Coronary artery (tissue), 2 donors: Measurements from ENCODE around the gene SLC15A4.
"Not testable (repeated sequence)": the region's sequence is repeated elsewhere in the genome, so short reads cannot be mapped to it uniquely, and the experiment has no call there.

Source experiments
- DNase-seq: peaks from one replicate; pipeline ENCODE4 v3.0.0-alpha.2; 2017; ENCODE audit warnings: low spot score
- H3K27ac ChIP-seq, 2 donors: fragments of 200-600 bp; sonication (generic); one replicate each; pipeline ENCODE4 v1.5.1; 2016 to 2019
- H3K4me3 ChIP-seq: fragments of 200-600 bp; sonication (generic); 2 replicates; pipeline ENCODE4 v1.5.1; 2016; ENCODE audit warnings: mild to moderate bottlenecking, moderate library complexity
- TF ChIP-seq, protein P1 (sequence below): fragments of 200-600 bp; sonication (generic); IDR thresholded peaks from one replicate; pipeline ENCODE4 v1.5.1; 2019; ENCODE audit warnings: antibody characterized with exemption

Gene SLC15A4

DNA sequence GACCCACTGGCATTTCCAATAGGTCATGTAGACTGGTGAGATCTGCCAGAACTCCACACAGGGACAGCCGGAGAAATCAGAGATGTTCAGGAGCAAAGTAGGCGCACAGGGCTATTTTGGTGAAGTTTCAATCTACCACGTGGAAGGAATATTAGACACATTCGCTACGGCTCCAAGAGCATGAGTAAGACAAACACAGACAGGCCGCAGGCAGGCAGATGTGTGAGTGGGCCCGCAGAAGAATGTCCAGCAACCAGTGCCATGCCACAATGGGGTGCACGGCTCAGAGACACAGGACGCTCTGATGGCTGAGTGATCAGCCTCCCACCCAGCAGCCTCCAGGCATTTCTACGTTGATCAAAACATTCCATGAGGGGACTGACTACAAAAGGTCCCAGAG, 10.4 kb downstream of the SLC15A4 start:
- DNase-seq = no peak
- Histone ChIP-seq H3K4me3 (no peak overlapping the region), H3K27ac (peak overlapping the region in 1 of 2 donors; percentile 65)
- TF ChIP-seq, protein P1, sequence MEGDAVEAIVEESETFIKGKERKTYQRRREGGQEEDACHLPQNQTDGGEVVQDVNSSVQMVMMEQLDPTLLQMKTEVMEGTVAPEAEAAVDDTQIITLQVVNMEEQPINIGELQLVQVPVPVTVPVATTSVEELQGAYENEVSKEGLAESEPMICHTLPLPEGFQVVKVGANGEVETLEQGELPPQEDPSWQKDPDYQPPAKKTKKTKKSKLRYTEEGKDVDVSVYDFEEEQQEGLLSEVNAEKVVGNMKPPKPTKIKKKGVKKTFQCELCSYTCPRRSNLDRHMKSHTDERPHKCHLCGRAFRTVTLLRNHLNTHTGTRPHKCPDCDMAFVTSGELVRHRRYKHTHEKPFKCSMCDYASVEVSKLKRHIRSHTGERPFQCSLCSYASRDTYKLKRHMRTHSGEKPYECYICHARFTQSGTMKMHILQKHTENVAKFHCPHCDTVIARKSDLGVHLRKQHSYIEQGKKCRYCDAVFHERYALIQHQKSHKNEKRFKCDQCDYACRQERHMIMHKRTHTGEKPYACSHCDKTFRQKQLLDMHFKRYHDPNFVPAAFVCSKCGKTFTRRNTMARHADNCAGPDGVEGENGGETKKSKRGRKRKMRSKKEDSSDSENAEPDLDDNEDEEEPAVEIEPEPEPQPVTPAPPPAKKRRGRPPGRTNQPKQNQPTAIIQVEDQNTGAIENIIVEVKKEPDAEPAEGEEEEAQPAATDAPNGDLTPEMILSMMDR = no peak

DNA sequence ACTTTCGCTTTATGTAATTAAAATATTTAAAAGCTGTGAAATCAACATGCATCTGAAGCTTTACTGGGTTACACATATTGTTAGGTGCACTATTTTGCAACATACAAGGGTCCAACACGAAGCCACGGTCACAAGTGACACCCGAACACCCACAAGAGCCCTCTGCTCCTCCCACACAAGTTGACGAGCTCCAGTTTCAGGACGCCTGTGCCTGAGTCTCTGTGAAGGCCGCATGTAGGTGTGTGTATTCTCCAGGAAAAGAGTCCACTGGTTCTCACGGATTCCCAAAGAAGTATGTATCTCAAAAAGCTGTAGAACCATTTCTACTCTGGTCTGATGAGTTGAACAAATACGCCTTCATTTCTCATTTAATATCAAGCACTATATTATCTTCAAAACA, 12.0 kb downstream of the SLC15A4 start:
- H3K4me3 ChIP-seq = no peak overlapping the region
- TF ChIP-seq, protein P1 = no peak
- H3K27ac ChIP-seq = no peak overlapping the region
- DNase-seq = no peak

DNA sequence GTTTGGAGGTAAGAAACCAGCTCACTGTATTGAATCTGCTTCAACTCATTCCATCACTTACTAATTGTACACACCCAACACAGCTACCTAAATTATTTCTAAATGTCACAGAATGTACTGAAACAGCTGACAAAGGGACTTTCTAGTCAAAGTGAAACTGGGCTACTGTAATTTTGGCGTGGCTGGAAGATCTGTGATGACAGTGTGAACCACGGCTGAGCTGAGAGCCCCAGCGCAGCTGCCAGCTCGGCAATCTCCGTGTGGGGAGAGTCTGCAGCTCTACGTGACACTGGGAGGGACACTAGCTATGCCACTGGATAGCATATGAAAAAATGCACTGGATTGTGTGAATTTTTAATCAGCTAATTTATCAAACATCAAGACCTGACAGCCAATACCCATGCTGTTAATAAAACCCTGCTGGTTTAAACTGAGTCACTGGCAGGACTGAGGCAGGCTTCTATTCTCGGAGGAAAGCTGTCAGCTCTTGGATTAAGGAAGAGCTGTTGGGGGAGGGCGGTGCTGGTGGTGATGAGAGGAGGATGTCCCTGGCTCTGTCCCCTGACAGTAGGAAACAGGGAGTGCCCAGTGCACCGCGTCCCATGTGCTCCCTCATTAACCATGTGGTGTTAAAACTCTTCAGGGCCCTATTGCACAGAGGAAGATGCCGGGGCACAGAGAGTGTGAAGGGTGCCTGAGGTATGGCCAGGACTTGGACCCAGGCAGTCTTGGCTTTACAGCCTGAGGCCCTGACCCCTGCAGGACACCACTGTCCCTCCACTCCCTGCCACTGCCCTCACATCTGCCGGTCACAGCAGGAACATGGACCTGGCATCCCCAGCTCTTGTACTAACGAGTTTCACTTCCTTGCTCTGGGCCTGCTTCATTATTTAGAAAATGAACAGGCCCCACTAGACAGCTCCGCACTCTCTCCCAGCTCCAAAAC, 13.3 kb downstream of the SLC15A4 start:
- TF ChIP-seq, protein P1 = no peak
- peak overlapping the region; percentile 43 for H3K4me3 ChIP-seq
- peak overlapping the region; percentile 42 to 82 for H3K27ac ChIP-seq
- DNase-seq = no peak

DNA sequence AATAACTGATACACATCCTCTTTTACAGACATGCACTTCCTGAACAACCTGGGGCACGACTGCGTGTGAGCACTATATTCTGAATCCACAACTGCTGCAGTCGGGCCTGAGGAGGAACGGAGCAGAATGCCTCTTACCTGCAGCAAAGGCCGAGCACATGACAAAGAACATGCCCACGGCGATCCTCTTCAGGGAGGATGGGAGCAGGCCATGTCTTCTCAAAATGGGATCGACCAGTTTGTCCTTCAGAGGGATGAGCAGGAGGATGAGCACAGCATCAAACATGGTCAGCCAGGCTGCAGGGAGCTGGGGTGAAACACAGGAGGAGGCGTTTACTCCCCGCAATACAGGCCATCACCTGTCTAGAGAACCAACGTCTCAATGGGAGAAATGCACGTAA, 15.1 kb downstream of the SLC15A4 start:
- TF ChIP-seq, protein P1 = no peak
- Histone ChIP-seq H3K4me3 (no peak overlapping the region), H3K27ac (no peak overlapping the region)
- DNase-seq = no peak

DNA sequence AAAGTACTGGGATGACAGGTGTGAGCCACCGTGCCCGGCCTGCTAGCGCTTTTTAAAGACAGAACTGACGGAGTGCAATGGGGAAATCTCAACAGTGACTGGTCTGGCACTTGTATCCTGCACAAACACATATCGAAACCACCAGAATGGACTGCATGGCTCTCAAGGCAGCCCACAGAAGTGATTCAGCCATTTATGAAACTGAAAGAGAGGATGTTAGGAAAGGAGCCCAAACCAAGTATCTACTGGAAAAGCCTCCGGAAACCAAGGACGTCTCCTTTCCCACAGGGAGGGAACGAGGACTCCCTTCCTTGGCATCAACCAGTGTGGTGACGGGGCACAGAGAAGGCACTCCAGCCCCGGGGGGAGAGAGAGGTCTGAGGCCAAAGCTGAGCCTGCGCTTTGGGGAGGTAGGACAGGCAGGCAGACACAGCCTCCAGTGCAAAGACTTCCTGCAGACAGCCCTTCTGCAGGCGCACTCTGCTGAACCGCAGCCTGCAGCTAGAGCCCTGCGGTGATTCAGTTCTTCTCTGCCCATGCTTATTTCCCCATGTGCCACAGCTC, 16.5 kb downstream of the SLC15A4 start:
- Histone ChIP-seq H3K4me3 (no peak overlapping the region), H3K27ac (no peak overlapping the region)
- TF ChIP-seq, protein P1 = no peak
- no peak for DNase-seq

DNA sequence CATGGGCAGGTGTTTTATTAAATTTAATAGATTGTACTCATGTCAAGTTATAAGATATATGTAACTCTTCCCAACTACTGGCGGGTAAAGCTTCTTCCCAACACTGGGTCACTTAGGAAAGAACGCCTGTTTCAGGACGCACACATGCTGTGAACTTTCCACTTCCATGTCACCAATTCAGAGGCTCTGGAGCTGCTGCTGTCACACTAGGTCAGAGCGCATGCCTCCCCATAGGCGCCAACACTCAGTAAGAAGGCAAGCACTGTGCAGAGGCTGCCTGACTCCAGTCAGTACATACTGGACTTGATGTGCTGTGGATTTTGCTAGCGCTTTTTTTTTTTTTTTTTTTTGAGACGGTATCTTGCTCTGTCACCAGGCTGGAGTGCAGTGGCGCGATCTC, 17.2 kb downstream of the SLC15A4 start:
- DNase-seq = no peak

DNA sequence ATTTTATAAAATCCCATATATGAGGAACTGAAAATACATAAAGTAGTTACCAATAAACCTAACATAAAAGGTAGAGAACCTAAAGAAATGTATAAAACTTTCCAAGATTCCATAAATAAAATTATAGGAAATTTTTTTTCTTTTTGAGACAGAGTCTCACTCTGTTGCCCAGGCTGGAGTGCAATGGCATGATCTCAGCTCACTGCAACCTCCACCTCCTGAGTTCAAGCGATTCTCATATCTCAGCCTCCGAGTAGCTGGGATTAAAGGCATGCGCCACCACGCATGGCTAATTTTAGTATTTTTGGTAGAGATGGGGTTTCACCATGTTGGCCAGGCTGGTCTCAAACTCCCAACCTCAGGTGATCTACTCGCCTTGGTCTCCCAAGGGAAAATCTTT, 18.4 kb downstream of the SLC15A4 start:
- not testable (repeated sequence) for DNase-seq, H3K27ac ChIP-seq, H3K4me3 ChIP-seq

More for the DNA sequence above, 17.2 kb downstream of the SLC15A4 start:
- H3K4me3 ChIP-seq = no peak overlapping the region
- no peak overlapping the region for H3K27ac ChIP-seq
- TF ChIP-seq, protein P1 = no peak
